Muscle layer of duodenum (tissue), 2 donors: Measurements from ENCODE around the gene PSMA8.
"Not testable (repeated sequence)": the region's sequence is repeated elsewhere in the genome, so short reads cannot be mapped to it uniquely, and the experiment has no call there.

Experiments used
- H3K27ac ChIP-seq: one replicate; pipeline ENCODE4 v1.7.0; 2013; ENCODE audit warnings: mild to moderate bottlenecking, low read length
- H3K27me3 ChIP-seq: one replicate; pipeline ENCODE4 v1.7.0; 2013; ENCODE audit warnings: low read depth, mild to moderate bottlenecking, control low read depth, low read length
- H3K36me3 ChIP-seq, 2 donors: one replicate each; pipeline ENCODE4 v1.7.0; 2013; ENCODE audit warnings: low read length in 2 of 2, control low read depth in 1 of 2, mild to moderate bottlenecking in 1 of 2; ENCODE audit not compliant: insufficient read depth in 2 of 2, control insufficient read depth in 1 of 2
- H3K4me1 ChIP-seq, 2 donors: one replicate each; pipeline ENCODE4 v1.7.0; 2013; ENCODE audit warnings: low read length in 2 of 2, mild to moderate bottlenecking in 2 of 2, control low read depth in 1 of 2, moderate library complexity in 1 of 2; ENCODE audit not compliant: insufficient read depth in 2 of 2, control insufficient read depth in 1 of 2
- H3K4me3 ChIP-seq, 2 donors: one replicate each; pipeline ENCODE4 v1.7.0; 2013; ENCODE audit warnings: low read length in 2 of 2, low read depth in 1 of 2, mild to moderate bottlenecking in 1 of 2
- H3K9me3 ChIP-seq, 2 donors: one replicate each; pipeline ENCODE4 v1.7.0; 2013; ENCODE audit warnings: low read length in 2 of 2, control low read depth in 1 of 2, mild to moderate bottlenecking in 1 of 2; ENCODE audit not compliant: control insufficient read depth in 1 of 2
- donor health status: healthy.

Gene PSMA8

DNA sequence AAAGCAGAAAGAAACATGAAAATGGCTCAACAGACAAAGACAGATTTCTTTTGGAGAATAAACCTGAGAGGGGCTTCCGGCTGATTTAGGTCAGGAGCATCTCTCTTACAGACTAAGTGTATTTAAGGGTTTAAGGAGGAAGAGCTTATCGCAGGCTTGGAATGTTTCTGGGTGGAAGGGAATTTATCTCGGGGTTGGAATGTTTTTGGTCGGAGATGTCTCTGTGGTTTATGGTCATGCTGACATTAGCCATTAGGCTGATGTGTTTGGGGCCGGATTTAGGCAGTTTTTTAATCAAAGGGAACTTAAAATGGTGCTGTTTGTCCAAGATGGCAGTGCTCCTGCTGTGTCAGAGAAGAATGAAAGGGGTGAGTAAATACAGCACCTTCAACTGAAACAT is 14.4 kb upstream of the PSMA8 start:
- no peaks in the 10 kb centered on the region for H3K36me3 ChIP-seq
- H3K9me3 ChIP-seq, result no peaks in the 10 kb centered on the region
- H3K27ac ChIP-seq, result no peak overlapping the region
- no peak overlapping the region for H3K4me3 ChIP-seq
- no peaks in the 10 kb centered on the region for H3K27me3 ChIP-seq
- H3K4me1 ChIP-seq, result no peaks in the 10 kb centered on the region

DNA sequence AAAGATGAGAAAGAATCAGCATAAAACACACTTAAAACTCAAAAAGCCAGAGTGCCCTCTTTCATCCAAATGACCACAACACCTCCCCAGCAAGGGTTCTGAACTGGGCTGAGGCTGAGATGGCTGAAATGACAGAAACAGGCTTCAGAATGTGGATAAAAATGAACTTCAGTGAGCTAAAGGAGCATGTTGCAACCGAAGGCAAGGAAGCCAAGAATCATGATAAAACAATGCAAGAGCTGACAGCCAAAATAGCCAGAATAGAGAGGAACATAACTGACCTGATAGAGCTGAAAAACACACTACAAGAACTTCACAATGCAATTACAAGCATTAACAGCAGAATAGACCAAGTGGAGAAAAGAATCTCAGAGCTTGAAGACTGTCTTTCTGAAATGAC is 12.2 kb upstream of the PSMA8 start:
- H3K9me3 ChIP-seq, result no peaks in the 10 kb centered on the region
- no peak overlapping the region for H3K4me3 ChIP-seq
- no peak overlapping the region for H3K27ac ChIP-seq
- H3K27me3 ChIP-seq, result no peaks in the 10 kb centered on the region
- H3K36me3 ChIP-seq, result no peaks in the 10 kb centered on the region
- H3K4me1 ChIP-seq, result no peaks in the 10 kb centered on the region

DNA sequence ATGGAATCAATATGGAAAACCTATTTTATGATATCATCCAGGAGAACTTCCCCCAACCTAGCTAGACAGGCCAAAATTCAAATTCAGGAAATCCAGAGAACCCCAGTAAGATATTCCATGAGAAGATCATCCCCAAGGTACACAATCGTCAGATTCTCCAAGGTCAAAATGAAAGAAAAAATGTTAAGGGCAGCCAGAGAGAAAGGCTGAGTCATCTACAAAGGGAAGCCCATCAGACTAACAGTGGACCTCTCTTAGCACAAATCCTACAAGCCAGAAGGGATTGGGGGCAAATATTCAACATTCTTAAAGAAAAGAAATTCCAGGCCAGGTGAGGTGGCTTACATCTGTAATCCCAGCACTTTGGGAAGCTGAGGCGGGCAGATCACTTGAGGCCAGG is 11.7 kb upstream of the PSMA8 start:
- H3K27me3 ChIP-seq, H3K36me3 ChIP-seq, H3K4me3 ChIP-seq, H3K27ac ChIP-seq, H3K9me3 ChIP-seq, H3K4me1 ChIP-seq: not testable (repeated sequence)

DNA sequence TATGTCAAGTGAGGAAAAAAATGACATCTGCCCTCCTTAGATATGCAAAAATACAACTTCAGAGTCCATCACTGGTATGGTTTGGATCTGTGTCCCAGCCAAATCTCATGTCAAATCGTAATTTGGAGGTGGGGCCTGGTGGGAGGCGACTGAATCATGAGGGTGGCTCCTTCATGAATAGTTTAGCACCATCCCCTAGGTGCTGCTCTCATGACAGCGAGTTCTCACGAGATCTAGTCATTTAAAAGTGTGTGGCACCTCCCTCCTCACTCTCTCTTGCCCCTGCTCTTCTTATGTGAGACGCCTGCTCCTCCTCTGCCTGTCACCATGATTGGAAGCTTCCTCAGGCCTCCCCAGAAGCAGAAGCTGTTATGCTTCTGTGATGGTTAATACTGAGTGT is 5.9 kb upstream of the PSMA8 start:
- H3K4me3 ChIP-seq, result no peak overlapping the region
- H3K4me1 ChIP-seq, result no peaks in the 10 kb centered on the region
- H3K36me3 ChIP-seq, result no peaks in the 10 kb centered on the region
- no peak overlapping the region for H3K27ac ChIP-seq
- no peaks in the 10 kb centered on the region for H3K9me3 ChIP-seq
- H3K27me3 ChIP-seq, result no peaks in the 10 kb centered on the region

DNA sequence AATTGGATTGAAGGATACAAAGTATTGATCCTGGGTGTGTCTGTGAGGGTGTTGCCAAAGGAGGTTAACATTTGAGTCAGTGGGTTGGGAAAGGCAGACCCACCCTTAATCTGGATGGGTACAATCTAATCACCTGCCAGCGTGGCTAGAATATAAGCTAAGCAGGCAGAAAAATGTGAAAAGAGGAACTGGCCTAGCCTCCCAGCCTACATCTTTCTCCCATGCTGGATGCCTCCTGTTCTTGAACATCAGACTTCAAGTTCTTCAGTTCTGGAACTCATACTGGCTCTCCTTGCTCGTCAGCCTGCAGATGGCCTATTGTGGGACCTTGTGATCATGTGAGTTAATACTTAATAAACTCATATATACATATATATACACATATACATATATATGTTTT is 5.5 kb upstream of the PSMA8 start:
- not testable (repeated sequence) for H3K27ac ChIP-seq, H3K4me3 ChIP-seq, H3K4me1 ChIP-seq, H3K9me3 ChIP-seq, H3K27me3 ChIP-seq, H3K36me3 ChIP-seq

DNA sequence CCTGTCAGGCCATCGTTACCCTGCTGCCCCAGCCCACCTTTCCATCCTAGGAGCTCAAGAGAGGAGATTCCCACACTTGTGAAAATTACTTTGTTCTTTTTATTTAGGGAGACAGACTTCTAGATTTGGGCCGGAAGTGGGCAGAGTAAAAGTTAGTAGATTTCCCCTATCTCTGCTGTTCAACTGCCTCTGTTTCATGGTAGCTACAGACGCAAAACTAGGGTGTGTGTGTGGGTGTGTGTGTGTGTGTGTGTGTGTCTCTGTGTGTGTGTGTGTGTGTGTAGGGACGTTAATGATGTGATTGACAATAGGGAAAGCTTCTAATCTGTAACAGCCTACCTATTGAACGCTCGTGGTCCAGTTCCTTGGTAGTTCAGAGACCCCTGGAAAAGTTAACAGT is 438 bp downstream of the PSMA8 start:
- H3K4me1 ChIP-seq, result no peaks in the 10 kb centered on the region
- H3K36me3 ChIP-seq, result no peaks in the 10 kb centered on the region
- no peaks in the 10 kb centered on the region for H3K27me3 ChIP-seq
- no peaks in the 10 kb centered on the region for H3K9me3 ChIP-seq
- no peak overlapping the region for H3K4me3 ChIP-seq
- H3K27ac ChIP-seq, result no peak overlapping the region

DNA sequence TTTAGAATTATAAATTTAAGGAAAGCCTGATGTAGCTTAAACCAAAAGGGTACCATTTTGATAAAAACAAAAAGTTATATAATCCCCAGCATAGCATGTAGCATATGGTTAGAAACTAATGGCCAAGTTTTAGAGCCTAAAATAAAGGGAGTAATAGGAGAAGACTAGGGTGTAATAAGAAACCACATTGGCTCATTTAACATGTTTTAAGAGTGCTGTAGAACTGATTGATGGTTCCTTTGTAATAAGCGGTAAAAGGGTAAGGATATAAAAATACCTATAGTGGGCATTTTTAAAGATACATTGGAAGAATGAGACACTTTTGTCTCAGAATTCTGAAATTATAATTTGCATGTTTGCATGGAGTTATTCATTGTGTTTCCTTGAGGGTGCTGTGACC is 1.9 kb downstream of the PSMA8 start:
- no peak overlapping the region for H3K4me3 ChIP-seq
- H3K4me1 ChIP-seq, result no peaks in the 10 kb centered on the region
- no peak overlapping the region for H3K27ac ChIP-seq

DNA sequence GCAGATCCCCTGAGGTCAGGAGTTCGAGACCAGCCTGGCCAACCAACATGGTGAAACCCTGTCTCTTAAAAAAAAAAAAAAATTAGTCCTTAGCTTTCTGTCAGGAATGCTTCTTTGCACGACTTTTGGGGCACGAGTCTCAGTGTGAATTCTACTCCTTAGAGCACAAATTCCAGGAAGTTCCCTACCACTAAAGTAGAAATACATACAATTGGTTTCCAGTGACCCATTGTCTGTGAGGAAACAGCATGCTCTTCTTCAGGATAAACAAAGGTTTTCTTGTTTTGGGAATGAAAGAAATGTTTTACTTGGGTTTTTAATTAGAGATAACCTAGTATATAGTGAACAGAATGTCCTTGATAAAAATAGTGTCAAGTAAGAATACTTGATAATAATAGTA is 23.7 kb downstream of the PSMA8 start:
- Histone ChIP-seq H3K9me3 (no peaks in the 10 kb centered on the region), H3K27ac (no peak overlapping the region), H3K4me3 (no peak overlapping the region), H3K36me3 (no peaks in the 10 kb centered on the region), H3K27me3 (no peaks in the 10 kb centered on the region), H3K4me1 (no peaks in the 10 kb centered on the region)

More for the DNA sequence above, 1.9 kb downstream of the PSMA8 start:
- no peaks in the 10 kb centered on the region for H3K36me3 ChIP-seq
- H3K9me3 ChIP-seq, result no peaks in the 10 kb centered on the region
- no peaks in the 10 kb centered on the region for H3K27me3 ChIP-seq

DNA sequence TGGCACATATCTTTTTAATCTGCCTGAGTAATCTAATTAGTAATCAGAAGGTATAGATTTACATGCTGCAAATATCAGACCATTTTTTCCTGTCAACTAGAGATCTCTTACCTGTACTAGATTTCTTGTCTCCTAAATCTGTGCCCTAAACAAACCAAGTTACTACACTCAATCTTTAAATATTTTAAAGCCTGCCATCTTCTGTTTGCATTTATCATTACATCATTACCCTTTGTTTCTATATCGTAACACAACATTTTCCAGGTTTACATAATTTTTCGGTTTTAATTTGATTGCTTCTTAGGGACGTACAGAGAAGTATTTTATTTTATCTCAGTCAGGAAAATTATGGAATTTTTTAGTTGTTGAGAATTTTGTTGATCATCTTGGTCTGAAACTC is 25.7 kb downstream of the PSMA8 start:
- Histone ChIP-seq H3K4me3 (no peak overlapping the region), H3K27me3 (no peaks in the 10 kb centered on the region), H3K9me3 (no peaks in the 10 kb centered on the region), H3K27ac (no peak overlapping the region), H3K36me3 (no peaks in the 10 kb centered on the region), H3K4me1 (no peaks in the 10 kb centered on the region)

DNA sequence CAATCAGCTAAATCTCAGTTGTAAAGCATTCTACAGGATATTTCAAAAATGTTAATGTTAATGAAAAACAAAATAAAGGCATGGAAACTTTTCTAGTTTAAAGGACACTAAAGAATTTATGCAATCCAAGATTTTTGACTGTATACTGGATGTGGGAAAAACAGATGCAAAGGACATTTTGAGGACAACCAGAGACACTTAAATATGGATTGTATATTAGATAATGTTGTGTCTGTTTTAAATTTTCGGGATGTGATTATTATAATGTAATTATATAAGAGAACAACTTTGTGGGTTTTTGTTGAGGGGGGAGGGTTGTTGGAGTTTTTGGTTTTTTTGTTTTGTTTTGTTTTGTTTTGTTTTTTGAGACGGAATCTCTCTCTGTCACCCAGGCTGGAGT is 30.9 kb downstream of the PSMA8 start:
- no peaks in the 10 kb centered on the region for H3K36me3 ChIP-seq
- no peaks in the 10 kb centered on the region for H3K9me3 ChIP-seq
- H3K27ac ChIP-seq, result no peak overlapping the region
- H3K4me1 ChIP-seq, result no peaks in the 10 kb centered on the region
- no peak overlapping the region for H3K4me3 ChIP-seq
- H3K27me3 ChIP-seq, result no peaks in the 10 kb centered on the region

DNA sequence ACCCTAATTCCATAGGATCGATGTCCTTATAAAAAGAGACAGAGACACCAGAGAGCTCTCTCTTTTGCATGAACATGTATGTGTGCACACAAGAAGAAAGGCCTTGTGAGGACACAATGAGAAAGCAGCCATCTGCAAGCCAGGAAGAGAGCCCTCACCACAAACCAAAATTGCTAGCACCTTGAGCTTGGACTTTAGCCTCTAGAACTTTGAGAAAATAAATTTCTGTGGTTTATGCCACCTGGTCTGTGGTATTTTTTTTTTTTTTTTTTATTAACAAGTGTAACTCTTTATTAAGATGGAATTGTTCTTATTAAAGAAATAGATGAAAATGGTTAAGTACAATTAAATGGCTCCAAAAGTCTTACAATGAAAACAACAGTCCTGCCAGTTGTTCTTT is 33.9 kb downstream of the PSMA8 start:
- H3K27me3 ChIP-seq, H3K4me3 ChIP-seq, H3K9me3 ChIP-seq, H3K4me1 ChIP-seq, H3K36me3 ChIP-seq, H3K27ac ChIP-seq: not testable (repeated sequence)

DNA sequence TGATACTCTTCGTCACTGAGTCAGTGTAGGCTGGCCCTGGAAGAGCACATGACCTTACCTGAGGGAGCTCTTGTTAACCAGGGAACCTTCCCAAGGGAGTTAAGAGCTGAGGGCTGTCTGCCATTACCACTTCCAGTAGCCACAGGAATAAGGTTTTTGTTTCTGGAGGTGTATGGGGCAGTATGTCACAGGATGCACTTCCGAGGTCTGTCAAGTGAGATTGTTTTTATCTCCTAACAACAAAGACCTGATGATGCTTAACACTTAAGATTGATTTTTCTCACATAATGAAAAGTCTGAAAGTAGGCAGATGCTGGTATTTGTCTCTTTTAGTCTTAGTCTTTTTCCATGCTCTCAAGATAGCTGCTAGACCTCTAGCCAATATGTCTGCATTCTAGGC is 41.8 kb downstream of the PSMA8 start:
- no peaks in the 10 kb centered on the region for H3K9me3 ChIP-seq
- H3K27ac ChIP-seq, result no peak overlapping the region
- no peaks in the 10 kb centered on the region for H3K27me3 ChIP-seq
- no peaks in the 10 kb centered on the region for H3K36me3 ChIP-seq
- no peaks in the 10 kb centered on the region for H3K4me1 ChIP-seq
- H3K4me3 ChIP-seq, result no peak overlapping the region
